ENCODE data around the gene KRT28.
"Not testable (repeated sequence)": the region's sequence is repeated elsewhere in the genome, so short reads cannot be mapped to it uniquely, and the experiment has no call there.

The KRT28 gene

DNA sequence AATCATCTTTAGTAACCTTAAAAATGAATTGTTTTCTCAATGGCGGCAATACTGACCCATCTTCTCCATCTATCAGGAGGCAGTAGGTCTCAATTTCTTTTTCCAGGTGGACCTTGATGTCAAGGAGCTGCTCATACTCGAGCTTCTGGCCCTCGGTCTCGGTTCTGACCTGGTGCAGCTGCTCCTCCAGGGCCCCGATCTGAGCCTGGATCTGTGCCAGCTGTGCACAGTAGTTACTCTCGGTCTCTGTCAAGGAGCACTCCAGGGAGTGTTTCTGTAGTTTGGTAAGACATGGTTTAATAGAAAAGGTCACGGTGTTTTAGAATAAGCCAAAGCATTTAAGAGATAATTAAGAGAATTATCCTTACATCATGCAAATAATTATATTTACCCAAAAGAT lies 22.3 kb downstream of the KRT28 start:
- no peak for DNase-seq

DNA sequence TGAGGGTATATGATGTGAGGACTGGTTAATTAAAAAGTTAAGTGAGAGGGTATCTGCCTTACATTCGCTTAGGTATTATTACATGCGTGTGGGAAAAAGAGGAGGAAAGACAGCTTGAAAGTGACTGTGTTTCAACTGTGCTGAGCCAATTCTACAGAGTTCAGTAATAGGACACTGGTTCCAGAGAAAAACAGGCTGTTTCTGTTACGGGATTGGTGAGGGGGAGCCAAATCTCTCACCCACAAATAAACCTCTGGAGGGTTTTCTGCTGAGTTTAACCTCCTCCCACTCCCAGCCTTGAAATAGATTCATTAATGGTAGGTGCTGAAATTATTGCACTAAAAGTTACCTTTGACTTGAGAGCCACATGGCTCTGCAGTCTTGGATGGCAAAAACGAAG lies 23.8 kb downstream of the KRT28 start:
- DNase-seq = no peak

DNA sequence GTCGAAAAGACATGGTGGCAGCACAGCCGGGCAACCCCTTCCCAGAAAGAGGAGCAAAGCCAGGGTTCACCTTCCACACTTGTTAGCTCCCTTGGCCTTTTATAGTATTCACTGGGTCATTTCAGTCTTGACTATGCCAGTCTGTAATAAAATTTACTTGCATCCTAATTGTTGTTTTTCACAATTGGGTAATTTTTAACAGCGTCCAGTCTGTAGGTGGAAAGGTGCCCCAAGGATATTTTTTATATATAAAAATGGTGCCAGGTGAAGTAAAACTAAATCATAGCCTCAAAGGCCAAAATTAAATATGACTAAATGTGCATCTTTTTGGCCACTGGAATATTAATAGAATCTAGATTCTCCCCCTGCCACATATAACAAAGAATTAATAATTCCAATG lies 27.7 kb downstream of the KRT28 start, which contains the start of gene KRT26:
Gene KRT26 (minus strand): TSS at position 101 of the 400 bp plus-strand sequence. CDS start 88 bp downstream, at position 13.
- no peak for DNase-seq

DNA sequence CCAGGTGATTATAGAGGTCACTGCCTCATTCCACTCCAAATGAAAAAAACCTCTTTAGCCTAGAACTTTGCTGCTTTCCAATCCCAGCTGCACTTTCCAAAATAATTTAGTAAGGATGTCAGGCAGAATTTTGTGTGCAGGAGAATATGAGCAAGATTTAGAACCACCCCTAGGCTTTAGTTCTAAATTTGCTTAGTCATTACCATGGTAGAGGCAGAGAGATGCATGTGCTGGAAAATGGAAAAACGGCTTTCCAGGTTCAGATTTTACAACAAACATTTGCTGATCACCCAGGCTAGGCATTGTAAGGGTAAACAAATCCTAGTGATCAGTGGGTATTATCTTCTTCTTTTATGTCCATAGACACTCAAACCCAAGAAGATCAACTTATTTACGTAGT lies 34.1 kb downstream of the KRT28 start:
- DNase-seq = no peak

DNA sequence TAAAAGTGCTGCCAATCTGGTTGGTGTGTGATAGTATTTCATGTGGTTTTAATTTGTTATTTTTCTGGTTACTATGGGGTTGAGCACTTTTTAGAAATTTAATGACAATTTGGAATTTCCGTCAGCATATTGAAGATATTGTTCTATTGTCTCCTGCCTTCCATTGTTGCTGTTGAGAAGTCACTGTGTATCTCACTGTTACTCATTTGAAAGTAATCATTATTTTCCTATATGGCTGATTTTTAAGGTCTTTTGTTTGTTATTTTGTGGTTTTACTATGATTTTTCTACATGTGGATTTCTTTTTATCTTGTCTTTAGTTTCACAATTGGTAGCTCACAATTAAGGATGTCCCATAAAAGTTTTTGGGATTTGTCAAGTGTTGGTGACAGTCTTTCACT lies 36.0 kb downstream of the KRT28 start:
- no peak for DNase-seq

DNA sequence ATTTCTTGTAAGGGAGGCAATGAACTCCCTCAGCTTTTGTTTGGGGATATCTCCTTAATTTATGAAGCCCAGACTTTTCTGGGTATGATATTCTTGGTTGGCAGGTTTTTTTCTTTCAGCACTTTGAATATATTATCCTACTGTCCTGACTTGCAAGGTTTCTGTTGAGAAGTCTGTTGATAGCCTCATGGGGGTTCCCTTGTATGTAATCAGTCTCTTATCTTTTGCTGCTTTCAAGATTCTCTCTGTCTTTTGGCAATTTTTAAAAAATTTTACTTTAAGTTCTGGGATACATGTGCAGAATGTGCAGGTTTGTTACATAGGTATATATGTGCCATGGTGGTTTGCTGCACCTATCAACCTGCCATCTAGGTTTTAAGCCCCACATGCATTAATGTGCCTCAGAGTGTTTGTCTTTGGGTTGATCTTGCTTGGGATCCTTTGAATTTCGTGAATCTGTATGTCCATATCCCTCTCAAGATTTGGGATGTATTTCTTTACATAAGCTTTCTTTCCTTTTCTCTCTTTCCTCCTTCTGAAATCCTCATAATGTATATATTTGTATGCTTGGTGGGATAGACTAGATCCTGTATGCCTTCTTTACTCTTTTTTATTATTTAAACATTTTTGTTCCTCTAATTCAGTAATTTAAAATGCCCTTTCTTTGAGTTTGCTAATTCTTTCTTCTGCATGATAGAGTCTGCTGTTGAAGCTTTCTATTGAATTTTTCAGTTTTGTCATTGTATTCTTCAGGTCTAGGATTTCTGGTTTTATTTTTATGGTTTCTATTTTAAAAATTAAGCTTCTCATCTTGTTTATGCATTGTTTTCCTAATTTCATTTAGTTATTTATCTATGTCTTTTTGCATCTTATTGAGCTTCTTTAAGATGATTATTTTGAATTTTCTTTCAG lies 39.4 kb downstream of the KRT28 start:
- DNase-seq = no peak

DNA sequence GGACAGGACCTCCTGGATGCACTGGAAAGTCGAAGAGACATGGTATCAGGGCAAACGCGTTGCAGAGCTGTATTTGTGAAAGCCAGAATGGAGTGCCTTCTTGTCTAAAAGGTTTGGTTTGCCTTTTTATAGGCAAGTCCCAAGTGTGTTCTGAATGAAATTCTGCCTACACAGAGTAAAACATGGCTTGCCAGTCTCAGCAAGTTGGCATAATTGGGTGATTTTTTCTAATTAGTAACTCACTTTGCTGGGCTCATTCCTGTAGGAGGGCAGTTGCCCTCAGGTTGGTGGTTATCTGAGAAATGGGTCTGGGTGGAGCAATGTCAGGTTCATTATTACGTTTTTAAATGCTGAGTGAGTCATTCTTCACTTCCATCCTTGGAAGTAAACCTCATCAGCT lies 44.5 kb downstream of the KRT28 start, which contains the start of gene KRT25:
Gene KRT25 (minus strand): TSS at position 101 of the 400 bp plus-strand sequence. CDS start 60 bp downstream, at position 41.
- no peak for DNase-seq

DNA sequence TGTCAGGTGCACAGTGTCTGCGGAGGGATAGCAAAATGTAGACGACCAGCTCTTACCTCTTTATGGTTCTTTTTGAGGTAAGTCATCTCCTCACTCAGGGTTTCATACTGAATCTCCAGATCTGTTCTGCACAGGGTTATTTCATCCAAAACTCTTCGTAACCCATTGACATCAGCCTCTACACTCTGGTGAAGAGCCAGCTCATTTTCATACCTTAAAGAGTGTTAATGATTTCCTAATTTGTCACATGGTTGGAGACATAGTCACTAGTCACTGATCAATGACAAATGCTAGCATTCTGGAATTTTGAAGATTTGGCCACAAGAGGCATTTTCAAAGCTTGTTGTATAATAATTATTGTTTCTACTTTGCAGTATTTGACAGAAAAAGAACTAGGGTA lies 46.0 kb downstream of the KRT28 start:
- no peak for DNase-seq

DNA sequence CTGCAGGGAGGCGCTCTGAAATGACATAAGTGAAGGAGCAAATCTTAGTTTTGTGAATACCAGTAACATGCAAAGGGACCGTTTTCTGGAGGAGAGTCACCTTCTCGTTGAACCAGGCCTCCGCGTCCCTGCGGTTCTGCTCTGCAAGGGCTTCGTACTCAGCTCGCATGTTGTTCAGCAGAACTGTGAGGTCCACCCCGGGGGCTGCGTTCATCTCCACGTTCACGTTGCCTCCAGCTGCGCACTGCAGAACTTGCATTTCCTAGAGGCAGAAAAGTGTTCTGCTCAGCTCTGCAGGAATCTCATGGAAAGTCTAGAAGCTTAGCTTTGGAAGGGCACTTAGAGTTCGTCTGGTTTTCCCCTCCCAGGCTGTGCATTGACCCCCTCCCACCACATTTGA lies 48.7 kb downstream of the KRT28 start:
- no peak for DNase-seq

DNA sequence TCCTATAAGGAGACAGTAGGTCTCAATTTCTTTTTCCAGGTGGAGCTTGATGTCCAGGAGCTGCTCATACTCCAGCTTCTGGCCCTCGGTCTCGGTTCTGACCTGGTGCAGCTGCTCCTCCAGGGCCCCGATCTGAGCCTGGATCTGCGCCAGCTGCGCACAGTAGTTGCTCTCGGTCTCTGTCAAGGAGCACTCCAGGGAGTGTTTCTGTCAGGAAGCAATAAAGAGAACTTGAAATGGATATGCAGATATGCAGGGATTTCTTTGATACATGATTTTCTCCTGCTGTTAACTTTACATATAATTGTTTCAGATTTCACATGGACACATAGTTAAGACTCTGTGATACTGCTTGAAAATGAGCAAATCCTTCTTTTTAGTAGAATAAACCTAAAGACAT lies 49.4 kb downstream of the KRT28 start:
- no peak for DNase-seq

DNA sequence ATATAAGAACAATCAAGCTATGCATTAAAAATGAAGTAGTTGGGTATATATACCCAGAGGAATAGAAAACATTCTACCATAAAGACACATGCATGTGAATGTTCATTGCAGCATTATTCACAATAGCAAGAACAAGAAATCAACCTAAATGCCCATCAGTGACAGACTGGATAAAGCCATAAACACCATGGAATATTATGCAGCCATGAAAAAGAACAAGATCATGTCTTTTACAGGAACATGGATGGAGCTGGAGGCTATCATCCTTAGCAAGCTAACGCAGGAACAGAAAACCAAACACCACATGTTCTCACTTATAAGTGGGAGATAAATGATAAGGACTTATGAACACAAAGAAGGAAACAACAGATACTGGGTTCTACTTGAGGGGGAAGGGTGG lies 51.1 kb downstream of the KRT28 start:
- not testable (repeated sequence) for DNase-seq
